HT1080 (cell line): ENCODE results near the gene PPTC7. TPM values are rescaled to one million over a fixed set of nuclear protein-coding genes. Genes with fewer than 3 reads are reported as not detected.
"Not testable (repeated sequence)": the region's sequence is repeated elsewhere in the genome, so short reads cannot be mapped to it uniquely, and the experiment has no call there.

ENCODE experiments used
- DNase-seq: peaks from one replicate; pipeline ENCODE4 v3.0.0-alpha.2; 2015; ENCODE audit warnings: low read depth
- total RNA-seq: library from RNA; depleted of rRNA; stranded (reverse); fragments of >200 nt; shearing (Covaris generic); gene quantifications from 2 replicates; pipeline ENCODE4 v1.2.3, GENCODE V29; 2014

PPTC7 gene
- total RNA-seq, 1 experiment from 2014 or later: 14.9 TPM

DNA sequence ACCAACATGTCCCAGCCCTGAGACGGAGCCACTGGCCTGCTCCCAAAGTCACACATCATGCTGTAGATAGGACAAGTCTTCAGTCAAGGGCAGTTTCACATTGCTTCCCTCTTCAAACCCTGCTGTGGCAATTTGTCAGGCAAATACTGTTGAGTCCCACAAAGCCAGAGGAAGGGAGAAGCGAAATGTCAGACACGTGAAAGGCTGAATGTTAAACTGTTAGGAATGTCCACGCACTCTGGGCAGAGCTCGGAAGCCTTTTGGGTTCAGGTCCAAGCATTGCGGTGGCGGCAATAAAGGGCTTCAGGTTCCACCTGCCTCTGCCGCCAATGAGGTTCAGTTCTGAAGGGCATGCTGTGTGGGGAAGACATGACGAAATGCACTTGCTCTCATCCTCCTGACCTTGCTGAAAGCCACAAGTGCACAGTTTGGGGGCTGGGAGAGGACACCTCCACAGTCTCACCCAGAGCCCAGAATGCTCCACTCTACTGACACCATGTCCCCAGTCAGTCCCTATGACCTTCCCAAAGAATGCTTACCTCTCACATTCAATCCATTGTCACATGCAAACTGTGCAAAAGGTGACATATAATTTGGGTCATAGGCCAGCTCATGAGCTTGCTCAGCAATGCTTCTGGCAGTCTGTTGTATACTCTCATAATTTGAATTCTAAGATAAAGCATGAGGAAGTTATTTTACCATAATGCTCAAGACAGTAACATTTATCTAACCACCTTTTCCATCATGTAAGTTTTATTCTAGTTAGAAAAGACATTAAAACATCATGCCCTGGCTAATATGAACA, 45.3 kb downstream of the PPTC7 start:
- DNase-seq: no peak

DNA sequence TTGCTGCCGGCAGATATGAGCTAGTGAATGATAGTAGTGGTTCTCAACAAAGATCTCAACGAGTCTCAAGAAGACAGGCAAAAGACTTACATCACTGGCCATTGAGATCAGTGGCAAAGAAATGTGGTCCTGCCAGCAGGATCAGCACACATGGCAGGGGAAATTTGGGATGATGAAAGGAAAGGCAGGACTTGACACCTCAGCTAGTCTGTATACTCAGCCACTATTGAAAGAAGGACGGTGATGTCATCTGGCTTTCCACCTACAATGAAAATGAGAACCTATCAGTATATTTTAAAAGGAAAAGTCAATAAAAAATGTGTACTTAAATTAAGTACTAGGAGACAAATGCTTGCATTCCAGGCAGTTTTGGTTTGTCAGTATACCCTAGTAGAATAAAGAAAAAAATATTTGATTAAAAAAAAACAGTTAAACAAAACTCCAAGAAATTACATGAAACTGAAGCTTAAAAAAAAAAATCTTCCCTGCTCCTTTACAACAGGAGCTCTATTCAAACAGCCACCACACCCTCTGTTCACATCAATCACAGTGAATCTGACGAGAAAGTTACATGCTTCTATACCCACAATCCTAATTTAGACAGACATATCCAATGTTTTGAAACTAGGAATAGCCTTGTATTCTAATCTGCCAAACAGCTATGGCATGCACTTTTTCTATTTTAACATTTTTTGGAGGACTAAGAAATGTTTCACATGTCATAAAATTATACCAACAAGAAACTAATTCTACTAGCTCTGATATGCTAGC, 46.1 kb downstream of the PPTC7 start:
- DNase-seq: no peak

DNA sequence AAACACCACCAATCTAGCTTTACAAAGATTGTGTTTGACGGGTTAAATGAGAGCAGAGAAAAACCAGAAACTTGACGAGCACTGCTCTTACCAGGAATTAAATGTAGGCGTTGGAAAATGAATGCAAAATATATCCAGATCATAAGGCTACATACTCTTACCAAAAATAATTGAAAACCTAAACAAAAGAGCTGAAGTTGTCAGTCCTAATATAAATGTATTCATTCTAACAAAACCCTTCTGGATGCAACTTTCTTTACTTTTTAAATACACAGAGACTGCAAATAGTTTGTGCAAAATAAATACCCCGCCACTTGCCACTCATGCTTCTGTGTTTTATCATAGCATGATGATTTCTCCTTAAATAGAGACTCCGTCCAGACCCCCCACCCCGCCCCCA, 48.3 kb downstream of the PPTC7 start:
- DNase-seq: no peak

DNA sequence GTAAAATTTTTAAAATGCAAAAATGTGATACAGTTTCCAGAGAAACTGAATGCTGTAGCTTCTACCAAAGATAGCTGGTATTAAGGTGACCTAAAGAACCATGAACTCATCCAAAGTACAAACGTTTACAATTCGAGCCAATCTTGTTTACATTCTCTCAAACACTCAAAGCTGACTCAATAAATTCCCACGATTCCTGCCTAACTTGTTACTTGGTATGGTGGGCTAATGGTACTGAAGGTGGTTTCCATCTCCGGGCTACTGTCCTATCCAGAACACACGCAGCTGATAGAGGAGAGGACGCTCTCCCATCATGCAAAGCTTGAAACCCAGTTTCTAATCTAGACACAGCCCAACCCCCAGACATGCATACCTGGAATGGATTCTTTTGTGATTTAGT, 49.5 kb downstream of the PPTC7 start:
- DNase-seq: no peak

DNA sequence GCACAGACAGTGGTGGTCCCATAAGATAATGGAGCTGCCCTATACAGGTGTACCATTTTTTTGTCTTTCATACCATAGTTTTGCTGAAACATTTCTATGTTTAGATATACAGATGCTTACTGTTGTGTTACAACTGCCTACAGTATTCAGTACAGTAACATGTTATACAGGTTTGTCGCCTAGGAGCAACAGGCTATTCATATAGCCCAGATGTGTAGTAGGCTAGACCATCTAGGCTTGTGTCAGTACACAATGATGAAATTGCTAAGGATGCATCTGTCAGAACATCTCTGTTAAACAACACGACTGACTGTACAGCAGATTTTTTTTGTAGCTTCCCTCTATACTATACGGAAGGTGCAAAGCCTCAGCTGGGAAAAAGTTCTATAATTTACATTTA, 50.5 kb downstream of the PPTC7 start:
- no peak for DNase-seq

DNA sequence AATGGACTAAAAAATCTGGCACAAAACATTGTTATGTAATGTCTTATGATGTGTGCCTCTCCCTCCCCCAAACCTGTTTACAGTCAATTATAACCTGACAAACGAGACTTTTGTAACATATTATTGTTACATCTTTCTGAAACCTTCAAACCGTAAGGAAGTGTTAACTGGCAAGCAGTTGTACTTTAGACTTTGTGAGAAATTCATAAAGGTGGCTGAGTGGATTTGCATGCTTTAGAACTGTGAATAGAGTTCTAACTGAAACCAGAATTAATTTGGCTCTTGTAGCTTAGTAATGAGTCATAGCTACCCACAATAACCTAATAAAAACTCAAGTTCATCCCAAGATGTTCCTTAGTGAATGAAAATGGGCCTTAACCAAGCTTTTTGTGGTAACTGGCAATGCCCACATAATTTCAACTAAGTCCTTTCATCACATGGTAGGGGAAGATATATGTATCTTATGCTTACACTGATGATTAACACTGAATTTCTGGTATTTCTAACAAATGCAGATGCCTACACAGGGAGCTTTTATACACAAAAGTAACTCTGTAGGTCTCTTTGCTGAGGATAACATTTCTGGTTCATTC, 51.3 kb downstream of the PPTC7 start:
- peak; percentile 57 for DNase-seq

DNA sequence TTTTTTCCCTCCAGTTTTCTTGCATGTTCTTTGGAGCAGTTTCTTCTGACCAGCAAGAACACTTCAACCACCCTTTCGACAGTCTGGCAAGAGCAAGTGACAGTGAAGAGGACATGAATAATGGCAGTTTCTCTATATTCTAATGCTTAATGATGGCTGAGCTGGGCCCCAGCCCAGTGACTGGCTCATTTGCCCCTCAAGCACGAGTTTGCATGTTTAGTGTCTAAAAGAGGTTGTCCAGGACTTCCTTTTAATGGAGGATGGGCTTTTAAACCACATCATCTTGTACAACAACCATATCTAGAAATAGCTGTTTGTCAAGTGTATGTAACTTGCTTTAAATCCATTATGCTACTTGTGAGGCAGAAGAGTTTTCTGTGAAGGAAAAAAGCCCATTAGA, 52.6 kb downstream of the PPTC7 start:
- DNase-seq: no peak

DNA sequence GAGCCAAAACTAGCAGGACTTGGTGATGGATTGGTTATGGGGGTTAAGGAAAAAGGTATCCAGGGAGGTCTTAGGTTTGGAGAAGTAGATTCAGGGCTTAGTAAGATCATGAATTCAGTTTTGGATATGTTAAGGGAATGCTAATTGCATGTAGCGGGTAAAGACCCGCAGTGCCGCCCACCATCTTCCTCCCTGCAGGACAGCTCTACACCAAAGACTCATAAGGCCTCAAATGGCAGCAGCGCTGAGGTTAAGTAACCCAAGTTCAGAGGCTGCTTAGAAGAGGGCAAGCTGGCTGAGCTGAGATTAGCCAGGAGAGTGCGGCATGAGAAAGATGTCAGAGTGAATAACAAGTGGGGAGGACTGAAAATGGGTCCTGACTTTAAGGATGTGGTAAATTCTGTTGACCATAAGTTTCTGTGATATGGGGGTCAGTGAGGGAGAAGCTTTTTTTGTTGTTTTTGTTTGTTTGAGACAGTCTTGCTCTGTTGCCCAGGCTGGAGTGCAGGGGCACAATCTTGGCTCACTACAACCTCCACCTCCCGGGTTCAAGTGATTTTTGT, 54.8 kb downstream of the PPTC7 start:
- DNase-seq: no peak

DNA sequence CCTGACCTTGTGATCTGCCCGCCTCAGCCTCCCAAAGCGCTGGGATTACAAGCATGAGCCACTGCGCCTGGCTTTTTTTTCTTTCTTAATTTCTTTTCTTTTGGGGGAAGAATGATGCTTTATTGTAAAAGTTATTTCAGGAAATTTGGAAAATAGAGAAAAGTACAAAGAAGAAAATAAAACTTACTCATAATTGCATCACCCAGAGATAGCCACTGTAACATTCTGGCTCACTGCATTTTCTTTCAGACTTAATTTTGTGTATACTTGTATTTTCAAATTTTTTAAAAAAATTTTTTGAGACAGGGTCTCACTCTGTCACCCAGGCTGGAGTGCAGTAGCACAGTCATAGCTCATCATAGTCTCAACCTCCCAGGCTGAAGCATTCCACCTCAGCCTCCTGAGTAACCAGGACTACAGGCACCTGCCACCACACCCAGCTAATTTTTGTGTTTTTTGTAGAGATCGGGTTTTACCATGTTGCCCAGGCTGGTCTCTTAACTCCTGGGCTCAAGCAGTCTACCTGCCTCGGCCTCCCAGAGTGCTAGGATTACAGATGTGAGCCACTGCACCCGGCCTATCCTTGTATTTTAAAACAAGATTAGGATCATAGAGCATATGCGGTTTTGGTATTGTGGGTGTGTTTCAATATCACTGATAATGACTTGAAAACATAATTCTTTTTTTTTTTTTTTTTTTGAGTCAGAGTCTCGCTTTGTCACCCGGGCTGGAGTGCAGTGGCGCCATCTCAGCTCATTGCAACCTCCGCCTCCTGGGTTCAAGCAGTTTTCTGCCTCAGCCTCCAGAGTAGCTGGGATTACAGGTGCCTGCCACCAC, 62.0 kb downstream of the PPTC7 start:
- DNase-seq: not testable (repeated sequence)

DNA sequence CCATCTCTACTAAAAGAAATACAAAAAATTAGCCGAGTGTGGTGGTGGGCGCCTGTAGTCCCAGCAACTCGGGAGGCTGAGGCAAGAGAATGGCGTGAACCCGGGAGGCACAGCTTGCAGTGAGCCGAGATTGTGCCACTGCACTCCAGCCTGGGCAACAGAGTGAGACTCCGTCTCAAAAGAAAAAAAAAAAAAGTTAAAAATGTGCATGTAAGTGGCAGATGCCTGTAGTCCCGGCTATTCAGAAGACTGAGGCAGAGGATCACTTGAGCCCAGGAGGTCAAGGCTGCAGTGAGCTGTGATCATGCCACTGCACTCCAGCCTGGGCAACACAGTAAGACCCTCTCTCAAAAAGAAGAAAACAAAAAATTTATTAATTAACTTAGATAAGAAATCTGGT, 65.1 kb downstream of the PPTC7 start:
- not testable (repeated sequence) for DNase-seq

DNA sequence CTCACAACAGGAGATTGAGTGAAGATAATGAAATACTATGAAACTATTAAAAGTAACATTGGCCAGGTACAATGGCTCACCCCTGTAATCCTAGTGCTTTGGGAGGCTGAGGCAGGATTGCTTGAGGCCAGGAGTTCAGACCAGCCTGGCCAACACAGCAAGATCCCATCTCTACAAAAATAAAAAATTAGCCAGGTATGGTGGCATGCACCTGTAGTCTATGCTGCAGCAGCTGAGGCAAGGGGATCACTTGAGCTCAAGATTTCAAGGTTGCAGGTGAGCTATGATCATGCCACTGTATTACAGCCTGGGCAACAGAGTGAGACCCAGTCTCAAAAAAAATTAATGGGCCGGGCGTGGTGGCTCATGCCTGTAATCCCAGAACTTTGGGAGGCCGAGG, 66.1 kb downstream of the PPTC7 start:
- DNase-seq: no peak

DNA sequence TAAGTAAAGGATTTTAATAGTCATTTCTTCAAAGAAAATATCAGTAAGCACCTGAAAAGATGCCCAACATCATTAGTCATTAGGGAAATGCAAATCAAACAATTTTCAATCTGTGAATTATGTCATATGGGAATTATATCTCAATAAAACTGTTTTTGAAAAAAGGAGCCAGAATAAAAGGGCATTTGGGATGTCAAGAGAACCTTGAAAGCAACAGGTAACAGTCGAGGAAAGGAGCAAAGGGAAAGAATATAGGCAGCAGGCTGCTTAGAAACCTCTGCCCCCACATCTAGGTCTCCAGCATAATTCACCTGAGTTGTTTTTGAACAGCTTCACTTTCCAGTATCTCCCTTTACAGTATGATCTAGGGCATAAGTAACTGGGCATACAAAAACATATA, 68.8 kb downstream of the PPTC7 start:
- no peak for DNase-seq

DNA sequence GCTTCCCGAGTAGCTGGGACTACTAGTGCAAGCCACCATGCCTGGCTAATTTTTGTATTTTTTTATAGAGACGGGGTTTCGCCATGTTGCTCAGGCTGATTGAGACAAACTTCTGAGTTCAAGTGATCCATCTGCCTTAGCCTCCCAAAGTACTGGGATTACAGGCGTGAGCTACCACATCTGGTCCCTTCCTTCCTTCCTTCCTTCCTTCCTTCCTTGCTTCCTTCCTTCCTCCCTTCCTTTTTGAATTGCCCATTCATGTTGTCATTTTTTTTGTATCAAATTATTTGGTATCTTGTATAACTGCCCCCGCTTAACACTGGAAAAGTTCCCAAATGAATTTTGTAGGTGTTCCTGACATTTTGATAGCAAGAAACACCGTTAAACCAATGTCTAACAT, 69.3 kb downstream of the PPTC7 start:
- DNase-seq: no peak

DNA sequence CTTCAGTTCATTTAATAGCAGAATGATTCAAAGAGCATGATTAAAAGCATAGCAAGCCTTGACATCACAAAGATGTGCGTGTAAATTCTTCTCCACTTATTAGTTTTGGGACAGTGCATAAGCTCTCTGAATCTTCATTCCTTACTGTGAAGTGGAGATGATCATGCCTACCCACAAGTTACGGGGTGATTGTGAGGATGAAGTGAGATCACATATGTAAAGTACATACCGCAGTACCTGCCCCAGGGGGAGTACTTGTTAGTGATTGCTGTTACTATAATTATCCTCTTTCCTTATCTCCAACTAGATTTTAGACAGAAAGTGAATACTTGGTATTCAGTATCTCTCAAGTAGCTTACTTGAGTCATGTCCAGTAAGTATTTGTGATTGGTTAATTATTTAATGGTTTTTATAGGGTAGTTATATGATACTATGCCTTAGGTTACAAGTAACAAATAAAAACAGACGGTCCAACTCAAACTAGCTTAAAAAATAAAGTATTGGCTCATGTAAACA, 75.0 kb downstream of the PPTC7 start:
- no peak for DNase-seq

DNA sequence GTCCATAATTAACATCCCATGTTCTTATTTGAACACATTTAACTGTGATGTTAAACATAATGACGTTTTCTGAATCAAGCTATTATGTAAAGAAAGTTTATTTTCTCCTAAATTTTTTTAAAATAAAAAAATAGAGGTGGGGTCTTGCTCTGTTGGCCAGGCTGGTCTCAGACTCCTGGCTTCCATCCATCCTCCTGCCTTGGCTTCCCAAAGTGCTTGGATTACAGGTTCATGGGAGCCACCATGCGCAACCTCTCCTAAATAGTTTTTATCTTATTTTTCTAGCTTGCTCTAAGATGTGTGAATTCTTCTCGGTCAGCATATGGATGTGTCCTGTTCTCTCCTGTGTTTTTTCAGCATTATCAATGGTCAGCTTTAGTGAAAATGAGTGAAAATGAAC, 77.8 kb downstream of the PPTC7 start:
- DNase-seq: no peak

DNA sequence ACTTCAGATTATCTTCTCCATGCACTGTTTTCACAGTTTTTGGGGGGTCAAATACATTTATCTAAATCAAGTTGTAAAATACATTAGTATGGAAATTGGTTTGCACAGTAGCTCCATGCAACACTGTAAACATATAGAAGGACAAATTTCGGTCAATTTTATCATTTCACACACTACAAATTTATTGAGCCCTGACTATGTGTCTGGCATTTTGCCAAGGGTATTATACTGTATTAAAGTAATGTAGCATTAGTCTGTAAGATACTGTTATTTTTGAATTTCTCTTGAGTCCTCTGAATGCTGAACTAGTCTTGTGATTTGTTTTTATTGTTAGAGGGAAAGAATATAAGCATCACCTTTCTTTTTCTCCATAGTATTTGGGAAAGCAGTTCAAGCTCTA, 79.7 kb downstream of the PPTC7 start:
- DNase-seq: no peak

DNA sequence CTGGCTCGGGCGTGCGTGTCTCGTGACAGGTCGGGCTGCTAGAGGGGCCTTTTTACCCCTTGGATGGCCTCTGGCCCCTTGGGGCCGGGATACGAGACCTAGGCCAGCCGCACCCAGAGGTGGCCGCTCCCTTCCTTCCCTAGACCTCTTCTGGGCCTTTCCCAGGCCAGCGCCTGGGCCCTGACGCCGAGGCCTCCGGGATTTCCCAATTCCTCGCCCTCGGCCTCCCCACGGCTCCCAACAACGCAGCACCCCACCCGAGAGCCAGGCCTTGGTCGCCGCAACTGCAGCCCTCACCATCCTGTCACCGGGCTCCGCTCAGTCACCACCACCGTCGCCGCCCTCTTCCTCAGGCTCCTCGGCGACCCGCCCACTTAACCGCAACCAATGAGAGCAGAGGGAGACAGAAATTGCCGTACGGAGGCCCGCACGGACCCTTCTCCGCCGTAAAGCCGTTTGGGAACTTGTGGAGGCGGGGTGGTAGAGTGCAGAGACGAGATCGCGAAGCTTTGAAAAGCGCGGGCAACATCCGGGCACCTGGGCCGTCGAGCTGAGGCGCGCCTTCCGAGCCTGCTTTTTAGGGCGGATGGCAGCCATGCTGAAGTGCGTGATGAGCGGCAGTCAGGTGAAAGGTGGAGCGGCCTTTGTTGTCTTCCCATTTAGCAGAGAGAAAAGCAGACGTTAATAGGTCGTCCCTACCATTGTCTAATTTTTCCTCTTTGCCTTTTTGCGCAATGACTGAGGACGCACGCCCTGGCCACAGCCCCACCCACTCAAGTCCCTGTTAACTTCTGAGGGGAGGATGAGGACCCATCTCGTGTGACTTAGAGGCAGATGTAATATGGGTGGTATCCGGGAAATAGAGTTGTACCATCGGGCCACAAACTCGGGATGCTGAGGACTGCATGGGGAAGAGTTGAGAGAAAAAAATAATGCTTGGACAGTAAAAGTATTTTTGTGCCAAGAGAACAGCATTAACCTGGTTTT, 81.1 kb downstream of the PPTC7 start, which contains the start of the genes RAD9B and VPS29:
RAD9B (plus strand) TSS at position 580 of the 987 bp plus-strand sequence; CDS start at position 587, 7 bp downstream.
VPS29 (minus strand) TSS at position 360 of the 987 bp plus-strand sequence; CDS start at position 300, 60 bp downstream.
- peak; percentile 98 for DNase-seq

DNA sequence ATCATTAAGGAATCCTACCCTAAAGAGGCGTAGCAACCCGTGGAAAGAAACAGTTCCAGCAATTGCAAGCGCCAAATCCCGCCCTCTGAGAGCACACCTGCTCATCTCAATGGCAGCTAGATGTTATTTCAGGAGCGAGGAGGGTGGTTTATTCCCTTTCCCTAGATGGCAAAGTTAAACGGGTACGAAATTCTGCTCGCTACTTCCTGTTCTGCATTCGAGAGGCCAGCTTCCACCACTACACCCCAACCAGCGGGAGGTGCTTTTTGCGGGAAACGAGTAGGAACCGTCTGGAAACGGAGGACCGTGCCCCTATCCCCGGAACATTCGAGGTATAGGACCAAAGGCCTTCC, 81.7 kb downstream of the PPTC7 start:
- peak; percentile 55 for DNase-seq

DNA sequence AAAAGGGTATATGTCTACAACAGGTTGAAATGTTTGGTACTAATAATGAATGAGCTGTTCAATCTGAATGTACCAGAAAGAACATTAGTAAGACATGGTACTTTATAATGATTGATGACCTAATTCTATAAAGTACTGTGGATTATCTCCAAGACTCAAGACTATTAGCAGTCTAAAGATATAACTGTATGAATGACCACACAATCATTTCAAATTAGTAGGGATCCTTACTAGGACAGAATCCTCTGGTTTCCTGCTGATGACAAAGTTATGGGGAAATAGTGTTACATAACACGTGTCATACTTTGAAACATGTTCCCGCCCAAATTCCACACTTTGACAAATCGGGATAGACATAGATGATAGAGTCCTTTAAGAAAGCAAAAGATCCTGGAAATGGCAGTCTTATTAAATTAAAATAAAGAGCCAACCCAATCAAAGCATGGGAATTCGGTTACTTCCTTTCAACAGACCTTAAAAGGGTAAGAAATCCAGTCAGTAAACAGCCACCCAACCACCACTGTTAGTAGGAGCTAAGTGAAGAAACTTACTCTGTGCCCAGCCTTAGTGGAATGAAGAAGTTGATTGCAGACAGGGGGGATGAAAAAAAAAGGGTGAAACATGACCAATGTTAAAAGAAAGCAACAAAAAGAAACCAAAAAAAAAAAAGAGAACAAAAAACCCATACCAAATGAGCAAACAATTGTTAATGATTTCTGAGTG, 84.0 kb downstream of the PPTC7 start:
- DNase-seq: peak; percentile 27
